Ectodermal cell (in vitro differentiated cells): Measurements from ENCODE around the gene C7orf57.

Source experiments
- H3K27ac ChIP-seq: 2 replicates; pipeline ENCODE4 v1.7.0; 2013; ENCODE audit warnings: mild to moderate bottlenecking, low read depth, low read length; ENCODE audit not compliant: insufficient read depth, poor library complexity, severe bottlenecking
- H3K27me3 ChIP-seq: 2 replicates; pipeline ENCODE4 v1.7.0; 2013; ENCODE audit warnings: mild to moderate bottlenecking, low read length; ENCODE audit not compliant: insufficient read depth, control insufficient read depth, poor library complexity, severe bottlenecking
- H3K36me3 ChIP-seq: one replicate; pipeline ENCODE4 v1.7.0; 2013; ENCODE audit warnings: low read length; ENCODE audit not compliant: control insufficient read depth, insufficient read depth
- H3K4me1 ChIP-seq: one replicate; pipeline ENCODE4 v1.7.0; 2013; ENCODE audit warnings: low read length; ENCODE audit not compliant: control insufficient read depth, insufficient read depth
- H3K4me3 ChIP-seq: 2 replicates; pipeline ENCODE4 v1.7.0; 2013; ENCODE audit warnings: low read depth, low read length, control low read depth; ENCODE audit not compliant: insufficient read depth
- H3K9me3 ChIP-seq: 2 replicates; pipeline ENCODE4 v1.7.0; 2013; ENCODE audit warnings: mild to moderate bottlenecking, low read length, moderate library complexity; ENCODE audit not compliant: control insufficient read depth
- WGBS, 2 experiments: methylation state at CpG; one replicate each; pipeline ENCODE4 v1.1.7; 2013; ENCODE audit warnings: missing lambda C conversion rate in 2 of 2; 5-methylcytosine and 5-hydroxymethylcytosine counted together

The C7orf57 gene

DNA sequence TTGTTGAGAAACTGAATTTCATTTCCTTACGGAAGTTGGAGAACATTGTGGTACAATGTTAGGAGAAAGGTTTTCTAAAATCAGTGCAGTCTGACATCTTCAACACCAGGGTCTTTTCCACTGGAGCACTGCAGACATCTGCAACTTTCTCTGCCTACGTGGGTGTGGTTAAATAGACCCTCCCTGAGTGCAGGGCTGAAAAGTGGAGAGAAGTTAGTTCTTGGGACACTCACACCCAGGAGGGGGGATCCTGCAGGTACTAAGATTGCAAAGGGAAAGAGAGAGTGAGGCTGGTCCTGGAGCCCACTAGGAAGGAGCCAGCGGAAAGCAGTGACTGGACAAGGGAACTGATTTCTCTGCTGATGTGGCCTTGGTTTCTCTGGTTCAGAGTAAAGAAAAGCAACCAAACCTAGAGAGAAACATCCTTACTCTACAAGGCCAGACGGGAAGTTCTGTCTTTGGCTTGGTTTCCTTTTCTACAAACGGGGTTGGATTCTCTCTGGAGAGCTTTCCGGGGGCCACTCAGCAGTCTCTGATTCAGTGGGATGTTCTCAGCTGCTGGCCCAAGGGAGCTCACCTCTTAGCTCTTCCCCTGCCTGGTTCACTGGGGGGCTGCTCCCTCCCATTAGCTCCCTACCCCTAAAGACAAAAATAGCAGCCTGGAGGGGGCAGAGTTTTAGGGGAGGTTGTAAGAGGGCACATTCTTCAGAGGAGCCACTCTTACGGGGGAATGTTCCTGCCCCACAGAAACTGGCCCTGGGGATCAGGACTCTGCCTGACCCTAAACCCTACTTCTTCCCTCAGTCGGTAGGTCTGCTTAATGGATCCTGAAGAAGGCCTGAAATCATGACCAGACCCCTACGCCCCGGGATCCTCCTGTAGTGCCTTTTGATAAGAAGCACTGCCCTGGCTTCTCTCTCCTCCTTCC, 56.4 kb downstream of the C7orf57 start:
- H3K4me1 ChIP-seq, result peaks cover 14% of the 10 kb centered on the region
- no peaks in the 10 kb centered on the region for H3K36me3 ChIP-seq
- H3K27me3 ChIP-seq, result peaks cover 16% of the 10 kb centered on the region
- 86 to 88% methylated on average over 10 of the region's 10 CpGs for WGBS, 2 experiments
- no peak overlapping the region for H3K4me3 ChIP-seq
- H3K27ac ChIP-seq, result no peak overlapping the region
- H3K9me3 ChIP-seq, result no peaks in the 10 kb centered on the region

DNA sequence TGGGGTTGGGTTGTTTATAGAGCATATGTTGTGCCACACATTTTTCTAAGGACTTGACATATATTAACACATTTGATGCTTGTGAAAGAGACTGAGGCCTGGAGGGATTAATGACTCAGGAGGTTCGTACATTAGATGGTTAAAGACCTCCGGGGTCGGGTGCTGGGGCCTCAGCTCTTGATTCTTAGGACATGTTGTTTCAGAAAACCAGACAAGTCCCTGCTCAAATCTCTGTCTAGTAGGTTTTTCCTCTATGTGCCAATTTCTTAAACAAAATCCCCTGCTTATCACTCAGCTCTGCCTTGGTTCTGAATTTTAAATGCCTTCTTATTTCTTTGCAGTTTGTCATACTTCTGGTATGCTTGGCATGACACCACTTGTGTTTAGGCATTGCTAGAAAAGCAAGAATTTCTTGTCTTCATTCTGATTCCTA, 59.5 kb downstream of the C7orf57 start:
- no peaks in the 10 kb centered on the region for H3K36me3 ChIP-seq
- no peak overlapping the region for H3K27ac ChIP-seq
- H3K4me3 ChIP-seq, result no peak overlapping the region
- 87 to 95% methylated on average over 3 of the region's 3 CpGs for WGBS, 2 experiments
- peaks cover 8% of the 10 kb centered on the region for H3K27me3 ChIP-seq
- H3K9me3 ChIP-seq, result no peaks in the 10 kb centered on the region
- peaks cover 14% of the 10 kb centered on the region for H3K4me1 ChIP-seq

DNA sequence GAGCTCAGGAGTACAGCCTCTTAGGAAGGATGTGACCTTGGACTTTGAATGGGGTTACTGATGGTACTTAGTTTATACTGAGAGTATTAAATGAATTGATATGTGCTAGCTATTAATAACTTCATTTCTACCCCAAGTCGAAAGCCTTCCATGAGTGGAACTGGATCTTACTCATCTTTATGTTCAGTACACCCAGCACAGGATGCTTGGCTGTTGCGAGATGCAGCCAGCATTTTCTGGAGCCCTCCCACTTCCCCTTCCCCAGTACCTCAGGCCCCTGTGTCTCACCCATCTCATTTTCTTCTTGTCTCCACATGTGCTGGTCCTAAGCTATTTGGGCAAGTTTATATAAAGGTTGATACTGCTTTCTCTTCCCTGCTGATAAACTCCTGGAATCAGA, 60.9 kb downstream of the C7orf57 start:
- 93 to 98% methylated on average over 2 of the region's 2 CpGs for WGBS, 2 experiments
- Histone ChIP-seq H3K4me1 (peaks cover 5% of the 10 kb centered on the region), H3K36me3 (no peaks in the 10 kb centered on the region), H3K27ac (no peak overlapping the region), H3K9me3 (no peaks in the 10 kb centered on the region), H3K4me3 (no peak overlapping the region), H3K27me3 (no peaks in the 10 kb centered on the region)

DNA sequence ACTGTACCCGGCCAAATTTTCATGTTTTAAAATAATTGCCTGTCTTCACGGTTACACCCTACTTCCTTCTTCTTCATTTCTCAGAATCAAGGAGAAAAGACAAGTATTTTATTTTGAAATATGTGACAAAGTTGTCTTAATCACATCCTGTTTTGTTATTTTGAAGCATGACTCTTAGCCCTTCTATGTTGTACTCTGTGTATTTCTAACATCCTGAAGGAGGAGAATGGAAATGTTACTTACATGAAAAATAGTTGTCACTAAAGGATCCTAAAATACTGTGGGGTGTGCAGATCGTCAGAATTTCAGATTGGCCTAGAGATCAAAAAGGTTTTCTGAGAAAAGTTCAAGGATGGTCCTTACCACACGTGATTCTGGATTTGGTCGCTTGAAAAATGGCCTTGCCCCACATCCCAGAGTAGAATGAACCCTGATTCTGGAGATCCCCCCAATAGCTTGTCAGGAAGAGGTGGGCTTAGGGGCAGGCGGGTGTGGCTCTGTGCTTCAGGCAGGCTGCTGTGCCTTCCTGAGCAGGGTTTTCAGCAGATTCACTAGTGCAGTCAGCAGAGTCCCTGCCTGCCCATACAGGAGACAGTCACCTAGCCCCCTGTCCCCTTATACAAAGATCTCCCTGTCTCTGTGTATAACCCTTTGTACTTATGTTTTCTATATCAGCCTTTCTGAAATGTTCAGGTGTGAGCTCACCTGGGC, 62.3 kb downstream of the C7orf57 start:
- Histone ChIP-seq H3K36me3 (no peaks in the 10 kb centered on the region), H3K4me3 (no peak overlapping the region), H3K9me3 (no peaks in the 10 kb centered on the region), H3K4me1 (no peaks in the 10 kb centered on the region), H3K27me3 (no peaks in the 10 kb centered on the region), H3K27ac (no peak overlapping the region)
- WGBS, 2 experiments, result 90 to 93% methylated on average over 6 of the region's 6 CpGs

DNA sequence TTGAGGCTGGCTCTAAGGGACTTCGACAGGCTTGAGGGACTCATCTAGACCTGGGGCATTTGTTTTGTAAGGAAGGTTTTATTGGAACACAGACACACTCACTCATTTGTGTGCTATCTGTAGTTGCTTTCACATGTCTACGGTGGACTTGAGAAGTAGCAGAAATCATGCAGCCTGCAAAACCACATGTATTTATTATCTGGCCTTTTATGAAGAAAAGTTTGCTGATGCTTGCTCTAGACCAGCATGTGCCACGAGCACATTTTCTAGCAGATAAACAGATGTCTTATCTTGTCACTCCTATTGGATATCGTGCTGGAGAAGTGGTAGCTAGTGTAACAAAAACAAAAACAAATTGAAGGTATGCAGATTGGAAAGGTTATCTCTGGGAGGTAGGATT, 63.5 kb downstream of the C7orf57 start:
- no peak overlapping the region for H3K4me3 ChIP-seq
- no peaks in the 10 kb centered on the region for H3K27me3 ChIP-seq
- H3K27ac ChIP-seq, result no peak overlapping the region
- H3K36me3 ChIP-seq, result no peaks in the 10 kb centered on the region
- H3K9me3 ChIP-seq, result no peaks in the 10 kb centered on the region
- no peaks in the 10 kb centered on the region for H3K4me1 ChIP-seq
- WGBS, 2 experiments, result 97 to 100% methylated on average over 4 of the region's 4 CpGs

DNA sequence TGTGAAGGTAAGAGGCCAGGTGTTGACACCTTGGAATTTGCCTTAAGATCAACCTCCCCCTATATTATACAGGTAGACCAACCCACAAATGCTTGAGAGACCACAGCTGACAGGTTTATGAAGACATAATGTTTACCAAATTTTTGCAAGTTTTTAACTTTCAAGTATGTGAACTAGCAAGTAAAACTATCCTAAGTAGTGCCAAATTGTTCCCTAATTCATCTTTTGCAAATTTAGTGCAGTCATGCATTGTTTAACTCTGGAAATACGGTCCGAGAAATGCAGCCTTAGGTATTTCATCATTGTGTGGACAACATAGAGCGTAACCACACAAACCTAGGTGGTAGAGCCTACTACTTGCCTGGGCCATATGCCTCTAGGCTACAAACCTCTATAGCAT, 64.4 kb downstream of the C7orf57 start:
- Histone ChIP-seq H3K4me1 (no peaks in the 10 kb centered on the region), H3K27me3 (no peaks in the 10 kb centered on the region), H3K27ac (no peak overlapping the region), H3K4me3 (no peak overlapping the region), H3K9me3 (no peaks in the 10 kb centered on the region), H3K36me3 (no peaks in the 10 kb centered on the region)
- 98 to 99% methylated on average over 3 of the region's 3 CpGs for WGBS, 2 experiments

DNA sequence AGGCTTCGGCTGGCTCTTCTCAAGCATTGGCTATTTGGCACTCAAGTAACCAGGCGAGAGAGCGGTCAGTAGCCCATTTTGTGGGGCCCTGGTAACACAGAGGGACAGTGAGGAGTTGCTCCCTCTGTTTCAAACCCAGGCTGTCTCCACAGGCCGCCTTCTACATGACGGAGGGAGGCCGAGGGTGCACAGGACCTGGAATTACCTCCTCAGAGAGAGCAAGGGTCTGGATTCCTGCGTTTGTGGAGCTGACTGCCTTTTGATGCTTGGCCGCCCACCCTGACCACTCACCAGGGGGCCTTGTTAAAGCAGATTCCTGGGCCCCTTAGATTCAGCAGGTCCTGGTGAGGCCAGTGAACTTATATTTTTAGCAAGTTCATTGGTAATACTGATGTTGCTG, 66.0 kb downstream of the C7orf57 start:
- Histone ChIP-seq H3K9me3 (no peaks in the 10 kb centered on the region), H3K36me3 (no peaks in the 10 kb centered on the region), H3K27ac (no peak overlapping the region), H3K4me1 (no peaks in the 10 kb centered on the region), H3K27me3 (no peaks in the 10 kb centered on the region), H3K4me3 (no peak overlapping the region)
- WGBS, 2 experiments, result 92 to 94% methylated on average over 8 of the region's 8 CpGs

DNA sequence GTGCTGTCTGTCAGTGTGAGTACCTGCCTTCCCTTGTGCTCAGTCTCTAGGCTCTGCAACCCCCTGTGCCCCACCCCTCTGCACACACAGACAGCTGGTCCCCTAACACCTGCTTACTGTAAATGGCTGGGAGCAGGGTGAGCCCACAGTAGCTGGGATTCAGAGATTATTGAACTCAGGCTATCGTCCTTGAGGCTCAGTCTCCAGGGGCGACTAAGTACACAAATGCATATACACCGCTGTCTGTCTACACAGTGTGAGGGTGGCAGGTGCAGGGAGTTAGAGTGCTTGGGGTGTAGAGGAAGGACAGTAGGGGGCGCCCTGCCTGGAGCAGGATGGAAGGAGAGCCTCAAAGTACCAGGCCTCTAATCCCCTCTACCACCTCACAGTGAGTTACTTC, 66.6 kb downstream of the C7orf57 start:
- Histone ChIP-seq H3K4me1 (no peaks in the 10 kb centered on the region), H3K27me3 (no peaks in the 10 kb centered on the region), H3K4me3 (no peak overlapping the region), H3K9me3 (no peaks in the 10 kb centered on the region), H3K27ac (no peak overlapping the region), H3K36me3 (no peaks in the 10 kb centered on the region)
- 87 to 92% methylated on average over 4 of the region's 4 CpGs for WGBS, 2 experiments

DNA sequence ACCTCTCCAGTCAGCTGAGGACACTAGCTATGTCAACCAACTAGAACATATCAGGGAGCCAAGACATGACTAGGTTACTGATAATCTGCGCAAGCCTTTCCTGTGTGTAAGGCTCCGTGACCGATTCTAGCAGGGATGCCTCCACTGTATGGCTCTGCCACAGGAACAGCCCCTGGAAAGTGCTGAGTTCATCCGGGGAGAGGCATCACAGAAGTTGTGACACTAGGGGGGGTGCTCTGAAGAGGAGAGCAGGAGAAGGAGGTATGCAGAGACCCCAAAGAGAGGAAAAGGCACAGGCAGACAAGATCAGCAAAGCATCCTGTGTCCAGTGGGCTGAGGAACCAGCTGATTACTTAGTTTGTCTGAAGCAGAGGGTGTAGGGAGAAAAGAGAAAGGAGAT, 67.2 kb downstream of the C7orf57 start:
- H3K4me1 ChIP-seq, result no peaks in the 10 kb centered on the region
- 98% methylated on average over 4 of the region's 4 CpGs for WGBS, 2 experiments
- no peak overlapping the region for H3K4me3 ChIP-seq
- H3K27me3 ChIP-seq, result no peaks in the 10 kb centered on the region
- no peaks in the 10 kb centered on the region for H3K9me3 ChIP-seq
- H3K27ac ChIP-seq, result no peak overlapping the region
- no peaks in the 10 kb centered on the region for H3K36me3 ChIP-seq

DNA sequence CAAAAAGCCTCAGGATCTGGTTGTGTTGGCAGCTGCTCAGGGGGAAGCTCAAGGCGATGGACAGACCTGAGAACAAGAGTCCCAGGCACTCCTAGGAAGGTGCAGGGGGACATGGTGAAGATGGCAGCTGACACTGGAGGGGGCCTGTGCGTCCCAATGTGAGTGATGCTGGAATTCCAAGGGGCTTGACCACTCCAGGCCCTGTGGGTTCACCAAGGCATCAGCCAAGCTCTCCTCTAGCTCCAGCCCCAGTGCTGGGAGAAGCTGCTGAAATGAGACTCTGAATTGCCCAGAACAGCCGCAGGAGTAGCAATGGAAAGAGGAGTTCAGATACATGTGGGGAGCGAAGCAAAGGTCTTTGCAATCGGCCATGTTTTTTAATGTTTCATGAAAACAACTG, 69.7 kb downstream of the C7orf57 start:
- H3K4me1 ChIP-seq, result no peaks in the 10 kb centered on the region
- no peak overlapping the region for H3K27ac ChIP-seq
- no peaks in the 10 kb centered on the region for H3K9me3 ChIP-seq
- H3K27me3 ChIP-seq, result no peaks in the 10 kb centered on the region
- H3K36me3 ChIP-seq, result no peaks in the 10 kb centered on the region
- 95 to 96% methylated on average over 5 of the region's 5 CpGs for WGBS, 2 experiments
- no peak overlapping the region for H3K4me3 ChIP-seq
